ENCODE results near the gene TOMM70.
"Not testable (repeated sequence)": the region's sequence is repeated elsewhere in the genome, so short reads cannot be mapped to it uniquely, and the experiment has no call there.

Gene TOMM70

GRCh38 chr3:100352296-100353231, 48.3 kb downstream of the TOMM70 start:
- no peak overlapping the region for H2AFZ ChIP-seq (ENCODE audit: low read depth, low read length, severe bottlenecking)
- no peaks in the 10 kb centered on the region for H3K79me2 ChIP-seq (ENCODE audit: insufficient read depth, low read length)
- H3K9me2 ChIP-seq (replicated peaks; ENCODE audit: insufficient read depth, low read length): no peaks in the 10 kb centered on the region
- H3F3A ChIP-seq (ENCODE audit: insufficient read depth): no peaks in the 10 kb centered on the region
- H3K9ac ChIP-seq (ENCODE audit: low read length): no peak overlapping the region
- H4K20me1 ChIP-seq (ENCODE audit: low read depth, low read length): no peaks in the 10 kb centered on the region
- peaks cover 22% of the 10 kb centered on the region for H3K36me3 ChIP-seq (ENCODE audit: low read length)
- no peaks in the 10 kb centered on the region for H3K27me3 ChIP-seq (ENCODE audit: low read length)
- no peak overlapping the region for H3K27ac ChIP-seq (ENCODE audit: low read depth, low read length)
- no peak overlapping the region for H3K4me3 ChIP-seq (ENCODE audit: insufficient read depth, low read length, poor library complexity, severe bottlenecking)
- no peak for TF ChIP-seq EZH2phosphoT487 (conservative IDR thresholded peaks at IDR 0.05; ENCODE audit: low read length)
- TF ChIP-seq, protein P1, sequence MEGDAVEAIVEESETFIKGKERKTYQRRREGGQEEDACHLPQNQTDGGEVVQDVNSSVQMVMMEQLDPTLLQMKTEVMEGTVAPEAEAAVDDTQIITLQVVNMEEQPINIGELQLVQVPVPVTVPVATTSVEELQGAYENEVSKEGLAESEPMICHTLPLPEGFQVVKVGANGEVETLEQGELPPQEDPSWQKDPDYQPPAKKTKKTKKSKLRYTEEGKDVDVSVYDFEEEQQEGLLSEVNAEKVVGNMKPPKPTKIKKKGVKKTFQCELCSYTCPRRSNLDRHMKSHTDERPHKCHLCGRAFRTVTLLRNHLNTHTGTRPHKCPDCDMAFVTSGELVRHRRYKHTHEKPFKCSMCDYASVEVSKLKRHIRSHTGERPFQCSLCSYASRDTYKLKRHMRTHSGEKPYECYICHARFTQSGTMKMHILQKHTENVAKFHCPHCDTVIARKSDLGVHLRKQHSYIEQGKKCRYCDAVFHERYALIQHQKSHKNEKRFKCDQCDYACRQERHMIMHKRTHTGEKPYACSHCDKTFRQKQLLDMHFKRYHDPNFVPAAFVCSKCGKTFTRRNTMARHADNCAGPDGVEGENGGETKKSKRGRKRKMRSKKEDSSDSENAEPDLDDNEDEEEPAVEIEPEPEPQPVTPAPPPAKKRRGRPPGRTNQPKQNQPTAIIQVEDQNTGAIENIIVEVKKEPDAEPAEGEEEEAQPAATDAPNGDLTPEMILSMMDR (IDR thresholded peaks at IDR 0.05; ENCODE audit: insufficient read depth, low read length, poor library complexity, severe bottlenecking): no peak
- no peaks in the 10 kb centered on the region for H3K9me3 ChIP-seq (ENCODE audit: insufficient read depth, low read length)
- H3K4me2 ChIP-seq (ENCODE audit: low read depth, low read length, poor library complexity, severe bottlenecking): no peak overlapping the region

- not testable (repeated sequence) for H3K4me2 ChIP-seq (ENCODE audit: low read depth, low read length, poor library complexity, severe bottlenecking); H3K27ac ChIP-seq (ENCODE audit: low read depth, low read length); H3K27me3 ChIP-seq (ENCODE audit: low read length); H3K79me2 ChIP-seq (ENCODE audit: insufficient read depth, low read length); H4K20me1 ChIP-seq (ENCODE audit: low read depth, low read length); H3F3A ChIP-seq (ENCODE audit: insufficient read depth); H2AFZ ChIP-seq (ENCODE audit: low read depth, low read length, severe bottlenecking); H3K9me2 ChIP-seq (replicated peaks; ENCODE audit: insufficient read depth, low read length); H3K9ac ChIP-seq (ENCODE audit: low read length); H3K9me3 ChIP-seq (ENCODE audit: insufficient read depth, low read length); H3K4me3 ChIP-seq (ENCODE audit: insufficient read depth, low read length, poor library complexity, severe bottlenecking)
- H3K36me3 ChIP-seq (ENCODE audit: low read length): peaks cover 22% of the 10 kb centered on the region
These were observed 49.1 kb downstream of the TOMM70 start for GRCh38 chr3:100351770-100352169.

DNA sequence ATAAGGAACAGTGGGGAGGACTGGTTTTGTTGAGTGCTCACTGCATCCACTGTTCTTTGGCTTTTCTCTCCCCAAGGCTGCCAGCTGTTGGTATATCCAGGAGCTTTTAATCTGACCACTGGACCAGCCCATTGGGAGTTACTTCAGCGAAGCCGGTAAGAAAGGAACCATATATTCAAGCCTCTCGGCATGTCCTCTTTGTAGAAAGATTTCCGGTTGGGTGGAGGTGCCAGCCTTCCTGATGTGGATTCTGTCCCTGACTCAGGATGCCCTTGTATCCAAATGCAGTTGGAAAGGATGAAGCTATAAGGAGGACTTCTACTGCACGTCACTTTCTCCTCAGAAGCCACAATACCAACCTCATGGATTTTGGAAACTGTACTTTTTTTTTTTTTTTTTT, 52.2 kb downstream of the TOMM70 start:
- Histone ChIP-seq H2AFZ (ENCODE audit: low read depth, low read length, severe bottlenecking) (no peak overlapping the region), H3K36me3 (ENCODE audit: low read length) (peaks cover 26% of the 10 kb centered on the region), H3K9me2 (replicated peaks; ENCODE audit: insufficient read depth, low read length) (no peaks in the 10 kb centered on the region), H3K27ac (ENCODE audit: low read depth, low read length) (no peak overlapping the region), H3K9me3 (ENCODE audit: insufficient read depth, low read length) (no peaks in the 10 kb centered on the region), H3K4me3 (ENCODE audit: insufficient read depth, low read length, poor library complexity, severe bottlenecking) (no peak overlapping the region), H3F3A (ENCODE audit: insufficient read depth) (no peaks in the 10 kb centered on the region), H3K79me2 (ENCODE audit: insufficient read depth, low read length) (no peaks in the 10 kb centered on the region), H3K27me3 (ENCODE audit: low read length) (no peaks in the 10 kb centered on the region), H3K4me2 (ENCODE audit: low read depth, low read length, poor library complexity, severe bottlenecking) (no peak overlapping the region), H3K9ac (ENCODE audit: low read length) (no peak overlapping the region), H4K20me1 (ENCODE audit: low read depth, low read length) (no peaks in the 10 kb centered on the region)
- TF ChIP-seq EZH2phosphoT487 (conservative IDR thresholded peaks at IDR 0.05; ENCODE audit: low read length): no peak
- TF ChIP-seq, protein P1 (IDR thresholded peaks at IDR 0.05; ENCODE audit: insufficient read depth, low read length, poor library complexity, severe bottlenecking): no peak

- Histone ChIP-seq H3K9ac (ENCODE audit: low read length) (no peak overlapping the region), H3K79me2 (ENCODE audit: insufficient read depth, low read length) (peaks cover 6% of the 10 kb centered on the region), H3K27ac (ENCODE audit: low read depth, low read length) (no peak overlapping the region), H2AFZ (ENCODE audit: low read depth, low read length, severe bottlenecking) (no peak overlapping the region), H3K36me3 (ENCODE audit: low read length) (peaks cover 26% of the 10 kb centered on the region; the same call in 1 of the 2 replicates), H3F3A (ENCODE audit: insufficient read depth) (no peaks in the 10 kb centered on the region; the same call in 1 of the 2 replicates), H4K20me1 (ENCODE audit: low read depth, low read length) (no peaks in the 10 kb centered on the region), H3K27me3 (ENCODE audit: low read length) (no peaks in the 10 kb centered on the region), H3K9me3 (ENCODE audit: insufficient read depth, low read length) (no peaks in the 10 kb centered on the region), H3K4me3 (ENCODE audit: insufficient read depth, low read length, poor library complexity, severe bottlenecking) (no peak overlapping the region), H3K4me2 (ENCODE audit: low read depth, low read length, poor library complexity, severe bottlenecking) (no peak overlapping the region), H3K9me2 (replicated peaks; ENCODE audit: insufficient read depth, low read length) (no peaks in the 10 kb centered on the region)
- no peak for TF ChIP-seq EZH2phosphoT487 (conservative IDR thresholded peaks at IDR 0.05; ENCODE audit: low read length)
- TF ChIP-seq, protein P1 (IDR thresholded peaks at IDR 0.05; ENCODE audit: insufficient read depth, low read length, poor library complexity, severe bottlenecking): no peak
These were observed 60.4 kb downstream of the TOMM70 start for GRCh38 chr3:100340527-100340926.

Measured in SU-DHL-6 (cell line).